Kidney glomerular epithelial cell (primary cell): ENCODE measurements around the gene COX4I1.

Experiments used
- DNase-seq: peaks from one replicate; lab custom pipeline; 2025; lab: John Stamatoyannopoulos, UW

COX4I1 gene

DNA sequence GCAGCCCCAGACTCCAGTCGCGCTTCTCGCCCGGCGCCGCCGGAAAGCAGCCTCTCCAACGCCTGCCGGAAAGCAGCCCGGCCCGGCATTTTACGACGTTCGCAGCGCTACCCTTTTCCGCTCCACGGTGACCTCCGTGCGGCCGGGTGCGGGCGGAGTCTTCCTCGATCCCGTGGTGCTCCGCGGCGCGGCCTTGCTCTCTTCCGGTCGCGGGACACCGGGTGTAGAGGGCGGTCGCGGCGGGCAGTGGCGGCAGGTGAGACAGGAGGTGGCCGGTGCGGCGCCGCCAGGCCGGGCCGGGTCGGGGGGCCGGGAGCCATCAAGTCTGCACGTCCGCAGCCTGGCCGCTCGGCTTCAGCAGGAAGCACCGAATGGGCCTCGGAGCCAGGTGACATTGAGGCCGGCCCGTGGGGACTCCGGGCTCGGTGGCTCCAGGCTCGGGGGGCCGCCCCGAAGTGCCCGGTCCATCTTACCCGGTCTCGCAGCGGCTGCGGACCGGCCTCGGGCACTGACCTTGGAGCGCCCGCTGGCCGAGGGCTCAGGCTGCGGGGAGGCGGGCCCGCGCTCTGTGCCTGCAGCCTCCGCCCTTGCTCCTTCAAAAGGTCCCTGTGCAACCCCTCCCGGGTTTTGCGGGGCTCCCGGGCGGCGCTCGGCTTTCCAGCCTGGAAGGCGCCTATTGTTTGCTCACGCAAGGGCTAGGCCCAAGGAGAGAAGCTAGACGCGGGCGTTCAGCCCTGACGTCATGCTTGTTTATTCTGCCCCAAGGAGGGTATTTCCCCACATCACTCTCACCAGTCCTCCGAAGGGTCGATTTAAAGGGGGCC is at the start of gene COX4I1, which contains the start of gene EMC8:
Gene COX4I1, plus strand, starts transcription at position 199 of the 824 bp plus-strand sequence. CDS start 1,511 bp downstream, outside the sequence.
Gene EMC8, minus strand, starts transcription at position 48 of the 824 bp plus-strand sequence. CDS start 249 bp downstream, outside the sequence.
- peak; percentile 74 for DNase-seq

DNA sequence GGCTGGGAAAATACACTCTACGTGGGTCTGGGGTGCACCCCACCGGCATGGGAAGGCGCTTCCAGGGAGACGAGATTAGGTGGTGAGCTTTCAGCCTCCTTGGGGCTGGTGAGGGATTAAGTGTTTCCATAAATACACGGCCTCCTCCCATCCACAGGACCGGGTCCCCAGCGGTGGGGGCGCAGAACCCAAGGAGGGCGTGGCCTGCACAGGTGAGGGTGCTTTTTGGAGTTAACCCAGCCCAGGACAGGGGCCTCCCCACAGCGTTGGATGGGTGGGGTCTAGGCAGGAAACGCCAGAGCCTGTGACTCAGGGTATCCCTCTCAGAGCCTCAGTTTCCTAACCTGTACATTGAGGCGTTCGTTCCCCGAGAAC is 49.7 kb upstream of the COX4I1 start:
- DNase-seq = no peak

DNA sequence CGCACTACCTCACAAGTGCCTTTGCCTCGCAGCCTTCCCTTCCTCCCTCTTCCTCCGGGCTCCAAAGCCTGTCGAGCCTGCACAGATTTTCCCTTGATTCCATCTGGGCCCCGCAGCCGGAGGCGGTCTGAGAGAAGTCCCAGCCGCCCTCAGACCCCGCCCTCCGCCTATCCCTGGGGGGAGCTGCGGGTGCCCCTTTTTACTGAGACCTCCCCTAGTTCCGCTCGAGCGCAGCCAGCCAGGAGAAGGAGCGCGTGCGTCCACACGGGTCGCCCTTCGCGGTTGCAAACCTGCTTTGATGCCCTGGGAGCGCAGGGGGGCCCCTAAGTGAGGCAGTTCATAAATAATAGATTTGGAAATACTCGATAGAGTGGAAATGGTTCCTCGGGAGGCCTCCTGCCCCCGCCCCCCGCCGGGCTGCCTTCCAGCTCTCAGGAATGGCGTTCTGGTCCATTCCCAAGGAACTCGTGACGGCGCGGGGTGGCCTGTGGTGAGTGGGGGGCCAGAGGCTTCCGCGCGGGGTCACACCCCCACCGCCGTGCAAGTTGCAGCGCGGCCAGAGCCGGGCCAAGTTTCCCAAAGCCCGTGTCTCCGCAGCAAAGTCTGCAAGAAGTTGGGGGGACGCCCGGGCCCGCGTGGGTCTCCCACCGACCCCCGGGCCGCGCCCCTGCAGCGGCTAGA is 49.2 kb upstream of the COX4I1 start:
- no peak for DNase-seq

DNA sequence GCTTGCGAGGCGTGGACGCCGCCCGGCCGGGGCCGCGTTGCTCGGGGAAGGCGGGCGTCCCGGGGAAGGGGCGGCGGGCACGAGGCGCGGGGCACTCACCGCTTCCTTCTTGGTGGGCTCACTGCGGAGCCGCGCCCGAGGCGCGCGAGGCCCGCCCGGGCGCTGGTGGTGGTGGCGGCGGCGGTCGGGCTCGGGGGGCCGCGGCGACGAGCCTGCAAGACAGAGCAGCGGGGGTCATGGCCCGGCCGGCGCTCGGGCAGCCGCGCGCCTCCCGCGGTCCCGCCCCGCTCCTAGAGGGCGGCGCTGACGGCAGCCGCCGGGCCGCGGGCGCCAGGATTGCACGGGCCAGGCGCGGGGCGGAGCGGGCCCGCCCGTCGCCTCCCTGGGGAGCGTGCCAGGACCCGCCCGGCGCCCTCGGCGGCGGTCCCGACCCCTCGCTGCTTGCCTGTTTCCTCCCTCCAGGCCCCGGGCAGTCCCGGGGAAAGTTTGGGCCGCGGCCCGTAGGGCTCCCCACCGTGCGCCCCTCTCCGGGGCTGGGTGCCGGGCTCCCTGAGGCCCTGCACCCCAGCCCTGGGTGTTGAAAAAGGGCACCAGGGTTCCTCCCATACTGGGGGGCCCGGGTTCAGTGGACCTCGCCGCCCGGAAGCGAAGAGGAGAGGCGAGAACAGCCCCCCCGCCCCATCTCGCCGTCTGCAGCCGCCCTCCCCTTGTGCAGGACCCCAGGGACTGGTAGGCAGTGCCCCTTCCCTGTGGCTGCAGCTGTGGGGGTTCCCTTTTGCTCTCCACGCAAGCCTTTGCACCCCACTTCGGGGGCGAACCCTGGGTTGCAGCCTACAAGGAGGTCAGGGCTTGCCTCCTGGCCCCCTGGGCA is 48.4 kb upstream of the COX4I1 start, which contains the start of gene C16orf74:
Gene C16orf74, minus strand, starts transcription at position 270 of the 871 bp plus-strand sequence. CDS start 15,879 bp downstream, outside the sequence.
- DNase-seq = no peak

DNA sequence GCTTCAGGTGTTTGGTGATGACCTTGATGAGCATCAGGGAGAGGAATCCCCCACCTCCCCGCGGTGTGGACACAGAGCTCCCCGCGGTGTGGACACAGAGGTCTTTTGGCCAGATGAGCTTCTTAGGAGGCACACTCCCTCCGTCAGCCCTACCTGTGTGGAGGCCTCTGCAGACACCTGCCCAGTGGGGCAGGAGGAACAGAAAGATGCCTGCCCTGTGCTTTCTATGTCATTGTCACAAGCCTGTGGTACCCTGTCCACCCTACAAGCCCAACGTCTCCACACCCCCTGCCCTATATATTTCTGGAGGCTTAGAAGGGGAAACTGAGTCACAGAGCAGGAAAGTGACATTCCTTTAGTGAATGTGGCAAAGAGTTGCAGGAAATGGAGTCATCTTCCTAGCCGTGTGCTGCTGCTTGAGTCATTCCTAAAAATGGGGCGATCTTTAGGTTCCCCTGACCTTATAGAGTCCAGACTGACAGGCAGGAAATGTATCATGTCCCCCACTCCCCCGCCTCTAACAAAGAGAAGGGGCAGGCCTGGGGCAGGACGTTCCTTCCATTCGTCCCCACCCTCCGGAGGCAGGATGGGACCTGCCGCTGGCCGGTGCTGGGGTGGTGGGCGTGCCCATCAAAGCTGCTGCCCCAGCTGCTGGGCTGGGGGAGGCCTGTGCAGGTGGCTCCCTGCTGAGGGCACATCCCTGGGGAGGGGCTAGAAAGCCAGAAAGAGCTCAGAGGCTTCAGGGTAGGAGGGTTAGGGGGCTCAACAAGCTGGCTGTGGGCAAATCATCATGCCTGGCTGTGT is 47.6 kb upstream of the COX4I1 start:
- no peak for DNase-seq

DNA sequence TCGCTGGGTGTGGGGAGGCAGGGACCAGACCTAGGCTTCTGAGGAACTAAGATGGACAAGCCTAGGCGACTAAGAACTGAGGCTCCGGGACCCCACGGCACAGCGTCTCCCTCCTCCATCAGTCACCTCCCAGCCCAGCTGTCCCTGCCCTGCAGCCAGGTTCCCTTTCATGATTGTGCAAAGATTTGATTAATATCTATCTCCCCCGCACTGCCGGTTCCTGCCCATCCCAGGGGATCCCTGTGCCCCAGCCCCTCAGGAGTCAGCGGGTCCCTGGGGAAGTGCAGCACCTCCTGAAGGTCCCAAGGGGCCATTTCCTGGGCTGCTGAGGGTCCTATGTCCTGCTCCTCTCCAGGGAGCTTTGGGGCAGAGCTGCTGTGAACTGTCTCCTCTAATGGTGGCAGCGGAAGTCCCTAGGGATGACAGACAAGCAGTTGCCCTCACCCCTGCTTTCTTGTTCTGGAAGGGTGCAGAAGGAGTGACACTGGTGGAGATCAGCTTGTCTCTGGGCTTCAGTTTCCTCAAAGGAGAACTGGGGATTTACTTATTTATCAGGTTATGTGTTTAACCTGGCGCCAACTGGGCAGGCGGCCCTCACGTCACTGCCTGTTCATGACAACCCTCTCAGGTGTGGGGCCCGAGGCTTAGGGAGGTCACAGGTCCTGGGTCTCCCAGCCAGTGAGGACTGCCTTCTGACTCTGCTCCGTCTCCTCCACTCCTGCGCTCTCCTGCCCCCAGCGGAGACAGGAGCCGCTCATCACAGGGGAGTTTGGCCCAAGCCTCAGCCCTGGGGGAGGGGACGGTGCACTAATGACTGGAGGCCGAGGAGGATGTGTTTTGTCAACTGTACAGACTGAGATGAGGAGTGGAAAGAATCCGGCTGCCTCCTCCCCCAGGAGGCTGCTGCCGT is 46.7 kb upstream of the COX4I1 start:
- no peak for DNase-seq

DNA sequence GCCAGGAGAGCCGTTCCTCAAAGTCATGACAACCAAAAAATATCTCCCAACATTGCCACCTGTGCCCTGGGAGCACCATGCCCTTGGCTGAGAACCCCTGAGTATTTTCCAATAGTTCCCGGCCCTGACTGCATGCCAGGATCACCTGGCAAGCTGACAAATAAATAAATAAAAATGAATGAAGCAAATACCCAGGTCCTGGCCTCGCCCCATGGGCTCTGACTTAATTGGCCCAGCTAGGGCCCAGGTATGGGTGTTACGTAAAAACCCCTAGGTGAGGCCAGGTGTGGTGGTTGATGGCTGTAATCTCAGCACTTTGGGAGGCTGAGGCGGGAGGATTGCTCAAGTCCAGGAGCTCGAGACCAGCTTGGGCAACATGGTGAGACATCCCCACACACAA is 45.9 kb upstream of the COX4I1 start:
- DNase-seq = no peak

DNA sequence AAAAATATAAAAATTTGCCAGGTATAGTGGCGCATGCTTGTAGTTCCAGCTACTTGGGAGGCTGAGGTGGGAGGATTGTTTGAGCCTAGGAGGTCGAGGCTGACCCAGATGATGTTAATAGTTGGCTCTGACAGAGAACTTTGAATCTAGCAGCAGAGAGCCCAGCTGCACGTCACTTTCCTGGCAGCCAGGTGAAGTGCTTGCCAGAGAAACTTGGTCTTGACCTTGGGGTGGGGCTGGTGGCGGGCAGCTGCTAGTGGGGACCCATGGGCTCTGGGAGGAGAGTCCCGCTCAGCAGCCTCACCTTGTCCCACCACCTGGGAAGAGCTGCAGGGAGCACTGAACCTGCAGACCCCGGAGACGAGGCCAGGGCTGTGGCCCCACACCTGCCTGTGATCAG is 45.5 kb upstream of the COX4I1 start:
- DNase-seq = no peak

DNA sequence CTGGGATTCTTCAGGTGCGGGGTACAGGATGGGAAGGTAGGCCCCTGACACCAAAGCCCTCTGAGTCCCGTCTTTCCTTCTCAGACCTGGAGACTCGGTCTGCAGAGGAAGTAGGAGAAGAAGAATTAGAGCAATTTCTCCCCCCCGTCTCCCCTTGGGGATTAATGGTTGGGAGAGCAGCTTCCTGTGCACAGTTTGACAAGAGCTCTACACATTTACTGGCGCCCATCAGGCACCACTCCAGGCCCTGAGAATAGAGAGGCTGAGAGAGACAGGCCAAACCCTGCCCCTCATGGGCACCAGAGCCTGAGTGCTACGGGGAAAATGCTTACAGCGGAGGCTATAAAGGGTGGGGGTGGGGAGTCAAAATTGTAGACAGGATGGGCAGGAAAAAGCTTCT is 45.1 kb upstream of the COX4I1 start:
- DNase-seq = no peak

DNA sequence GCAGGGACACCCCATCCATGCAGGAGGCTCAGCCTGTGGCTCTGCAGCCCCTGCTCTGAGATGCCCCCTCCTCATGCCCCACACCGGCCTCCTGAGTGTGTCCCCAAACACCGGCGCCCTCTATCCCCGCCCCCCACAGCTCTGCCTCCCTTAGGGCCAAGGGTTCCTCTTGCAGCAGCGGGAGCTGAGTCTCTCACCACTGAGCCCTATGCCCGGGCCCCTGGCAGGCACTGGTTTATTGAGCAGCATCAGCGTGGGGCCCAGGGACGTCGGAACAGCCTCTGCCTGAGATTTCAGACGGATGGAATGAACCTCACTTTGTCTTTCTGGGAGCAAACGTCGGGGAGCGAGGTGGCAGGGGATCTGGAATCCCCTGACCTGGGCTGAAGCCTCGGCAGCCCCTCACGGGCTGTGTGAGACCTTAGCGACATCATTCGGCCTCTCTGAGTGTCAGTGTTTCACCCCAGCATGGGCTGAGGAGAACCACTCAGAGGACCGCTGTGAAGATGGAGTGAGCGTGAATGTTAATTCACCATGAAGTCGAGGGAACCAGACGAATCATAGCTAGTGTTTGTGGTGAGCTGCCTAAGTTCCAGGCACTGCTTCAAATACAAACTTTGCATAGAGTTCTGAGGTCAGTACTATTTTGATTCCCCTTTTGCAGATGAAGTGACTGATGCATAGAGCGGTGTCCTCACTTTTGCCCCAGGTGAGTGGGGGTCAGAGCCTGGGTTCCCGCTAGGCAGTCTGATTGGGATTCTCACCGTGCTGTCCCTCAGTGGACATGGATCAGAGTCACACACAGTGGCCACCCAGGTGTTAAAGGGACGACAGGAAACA is 43.3 kb upstream of the COX4I1 start:
- no peak for DNase-seq

DNA sequence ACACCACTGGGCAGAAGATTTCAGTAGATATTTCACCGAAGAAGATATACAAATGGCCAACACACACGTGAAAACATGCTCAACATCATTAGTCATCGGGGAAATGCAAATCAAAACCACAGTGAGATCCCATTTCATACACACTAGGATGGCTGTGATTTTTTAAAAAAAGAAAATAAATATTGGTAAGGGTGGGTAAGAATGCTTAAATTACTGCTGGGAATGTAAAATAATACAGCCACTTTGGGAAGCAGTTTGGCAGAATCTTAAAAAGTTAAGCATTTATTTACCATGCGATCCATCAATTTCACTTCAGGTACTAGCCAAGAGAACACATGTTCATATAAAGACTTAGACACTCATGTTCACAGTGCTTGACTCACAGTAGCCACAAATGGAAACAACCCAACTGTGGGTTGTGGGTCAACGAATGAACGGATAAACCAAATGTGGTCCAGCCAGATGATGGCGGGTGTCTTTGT is 42.1 kb upstream of the COX4I1 start:
- DNase-seq = no peak

DNA sequence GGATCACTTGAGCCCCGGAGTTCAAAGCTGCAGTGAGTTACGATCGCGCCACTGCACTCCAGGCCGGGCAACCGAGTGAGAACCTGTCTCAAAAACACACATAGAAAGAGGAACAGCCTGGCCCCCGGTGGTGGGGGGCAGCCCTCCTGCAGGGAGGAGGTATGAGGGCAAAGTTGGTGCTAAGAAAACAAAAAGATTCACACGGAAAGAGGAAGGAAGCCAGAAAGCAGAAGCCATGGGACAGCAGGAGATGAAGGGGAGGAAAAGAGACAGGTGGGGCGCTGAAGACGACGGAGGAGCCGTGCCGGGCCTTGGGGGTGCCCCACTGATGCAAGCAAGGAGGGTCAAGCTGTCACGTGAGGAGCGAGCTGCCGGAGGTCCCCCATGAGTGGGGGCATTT is 40.4 kb upstream of the COX4I1 start:
- DNase-seq = no peak

DNA sequence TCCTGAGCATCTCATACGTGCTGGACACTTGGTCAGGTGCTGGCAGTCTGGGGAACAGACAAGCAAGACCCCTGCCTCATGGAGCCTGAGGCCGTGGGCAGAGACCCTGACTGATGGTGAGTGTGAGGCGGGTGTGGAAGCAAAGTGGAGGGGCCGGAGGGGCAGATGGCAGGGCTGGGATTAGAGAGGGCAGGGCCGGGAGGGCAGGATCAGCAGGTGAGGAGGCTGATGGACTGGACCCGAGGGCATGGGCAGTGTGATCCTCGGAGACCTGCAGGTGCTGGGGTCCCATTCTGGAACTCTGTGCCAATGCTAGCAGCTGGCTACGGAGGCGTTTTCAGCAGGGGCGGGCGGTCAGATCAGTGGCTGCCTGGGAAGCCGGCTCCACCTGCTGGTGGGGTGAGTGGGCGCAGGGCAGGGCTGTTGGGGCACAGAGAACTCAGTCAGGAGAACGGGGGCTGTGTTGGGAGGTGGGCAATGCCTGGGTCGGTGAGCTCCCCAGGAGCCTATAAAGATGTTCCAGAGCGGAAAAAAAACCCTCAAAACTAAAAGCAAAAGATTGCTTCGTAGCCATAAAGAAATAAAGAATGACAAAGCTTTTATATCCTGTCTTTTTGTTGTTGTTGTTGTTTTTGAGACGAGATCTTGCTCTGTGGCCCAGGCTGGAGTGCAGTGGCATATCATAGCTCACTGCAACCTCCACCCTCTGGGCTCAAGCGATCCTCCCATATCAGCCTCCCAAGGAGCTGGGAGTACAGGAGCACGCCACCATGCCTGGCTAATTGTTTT is 39.7 kb upstream of the COX4I1 start:
- no peak for DNase-seq

DNA sequence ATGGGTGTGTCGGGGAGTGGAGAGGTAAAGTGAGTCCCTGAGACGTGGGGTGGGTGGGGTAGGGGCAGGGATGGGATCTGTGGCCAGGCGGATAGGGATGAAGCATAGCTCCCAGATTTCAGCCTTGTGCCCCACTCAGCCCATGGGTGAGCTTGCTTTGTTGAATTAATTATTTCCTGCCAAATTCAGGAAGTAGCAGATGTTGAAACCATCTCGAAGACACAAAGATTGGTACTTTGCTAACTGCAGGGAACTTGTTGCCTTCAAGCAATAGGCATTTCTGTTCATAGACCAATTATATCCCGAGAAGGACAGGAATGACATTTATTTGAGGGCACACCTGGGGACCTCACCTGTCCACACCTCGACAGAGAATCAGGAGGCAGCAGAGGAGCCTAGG is 37.6 kb upstream of the COX4I1 start:
- no peak for DNase-seq

DNA sequence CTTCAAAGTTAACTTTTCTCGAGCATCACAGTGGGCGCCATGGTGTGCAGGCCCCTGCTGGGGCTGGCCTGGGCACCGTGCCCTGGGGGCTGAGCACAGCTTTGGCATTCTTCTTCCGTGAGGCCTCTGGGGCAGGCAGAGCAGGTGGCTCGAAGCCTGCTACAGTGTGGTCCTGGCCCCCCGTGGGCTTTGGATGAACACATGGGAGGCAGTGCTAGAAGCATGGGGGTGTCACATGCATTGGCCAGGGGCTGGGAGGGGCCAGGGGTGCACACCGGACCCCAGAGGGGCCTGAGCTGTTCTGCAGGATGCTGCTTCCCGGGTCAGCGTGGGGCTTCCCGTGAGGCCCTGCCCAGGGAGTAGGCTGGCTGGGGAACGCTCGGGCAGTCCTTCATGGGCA is 36.5 kb upstream of the COX4I1 start:
- no peak for DNase-seq

DNA sequence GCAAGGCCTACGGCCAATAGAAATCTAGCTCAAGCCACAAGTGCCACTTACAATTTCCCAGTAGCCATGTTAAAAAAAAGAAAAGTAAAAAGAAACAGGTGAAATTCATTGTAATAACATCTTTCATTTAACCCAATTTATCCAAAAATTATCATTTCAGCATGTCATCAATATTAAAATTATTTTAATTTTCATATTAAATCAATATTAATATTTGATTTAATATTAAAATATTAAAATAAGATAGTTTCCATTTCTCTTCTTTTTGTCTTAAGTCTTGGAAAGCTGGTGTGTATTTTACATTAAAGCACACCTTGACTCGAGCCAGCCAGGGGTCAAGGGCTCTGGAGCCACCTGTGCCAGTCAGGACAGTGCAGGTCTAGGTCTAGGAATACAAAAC is 35.9 kb upstream of the COX4I1 start:
- DNase-seq = no peak

DNA sequence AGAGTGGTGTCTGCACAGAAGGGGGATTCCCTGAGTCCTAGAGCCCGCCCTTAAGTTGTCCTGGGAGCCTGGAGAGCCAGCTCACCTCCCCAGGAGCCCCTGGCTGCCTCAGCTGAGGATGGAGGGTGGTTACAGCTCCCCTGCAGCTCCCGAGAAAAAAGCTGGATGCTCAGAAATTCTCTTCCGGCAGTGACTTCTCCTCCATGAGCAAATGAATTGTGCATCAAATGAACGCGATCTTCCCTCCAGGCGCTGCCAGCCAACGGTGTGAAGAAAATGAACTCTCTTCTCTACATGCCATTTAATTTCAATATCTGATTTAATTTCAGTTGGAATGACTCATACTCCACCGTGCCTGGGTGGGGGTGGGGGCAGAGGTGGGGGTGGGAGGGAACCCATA is 34.3 kb upstream of the COX4I1 start:
- DNase-seq = no peak

DNA sequence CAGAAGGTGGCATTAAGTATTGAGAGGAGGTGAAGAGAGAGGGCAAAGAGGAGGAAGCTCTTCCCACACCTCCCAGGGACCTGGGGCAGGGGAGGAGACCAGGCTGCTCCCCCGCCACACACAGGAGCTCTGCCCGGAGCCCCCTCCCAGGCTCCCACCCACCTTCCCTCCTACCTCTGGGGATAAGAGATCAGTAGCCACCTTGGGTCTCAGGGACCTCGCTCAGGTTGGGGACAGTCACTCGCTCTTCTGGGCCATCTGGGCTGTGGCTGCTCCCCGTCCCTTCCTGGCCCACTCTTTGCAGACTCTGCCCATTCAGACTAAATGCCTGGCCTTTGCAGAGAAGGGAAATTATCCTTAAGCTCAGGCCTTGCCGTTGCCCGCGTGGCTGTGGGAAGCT is 33.7 kb upstream of the COX4I1 start:
- no peak for DNase-seq

DNA sequence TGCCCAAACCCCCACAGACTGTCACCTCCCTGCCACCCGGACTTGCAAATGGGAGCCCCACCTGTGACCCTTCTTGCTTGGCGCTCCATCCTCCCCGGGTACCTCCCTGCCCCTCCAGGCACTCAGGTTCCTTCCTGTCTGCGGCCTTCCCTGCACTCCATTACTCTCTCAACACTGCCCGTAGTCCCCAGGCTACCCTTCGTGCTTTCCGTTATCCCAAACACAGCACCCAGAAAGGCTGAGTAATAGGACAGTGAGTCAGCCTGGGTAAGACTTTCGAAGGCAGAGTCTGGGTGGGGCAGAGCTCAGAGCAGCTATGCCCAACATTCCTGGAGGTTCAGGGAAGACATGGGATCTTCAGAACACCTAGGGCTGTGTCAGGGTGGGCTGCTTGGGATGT is 32.0 kb upstream of the COX4I1 start:
- peak; percentile 54 for DNase-seq
